HG02642 (cell line): Measurements from ENCODE around the gene ARMC7.

Experiments used
- ATAC-seq: cut with Tn5 transposase; IDR thresholded peaks from one replicate; pipeline ENCODE4 v1.9.1; 2021; ENCODE audit warnings: mild to moderate bottlenecking; ENCODE audit not compliant: unreplicated experiment, poor library complexity

ARMC7 gene

DNA sequence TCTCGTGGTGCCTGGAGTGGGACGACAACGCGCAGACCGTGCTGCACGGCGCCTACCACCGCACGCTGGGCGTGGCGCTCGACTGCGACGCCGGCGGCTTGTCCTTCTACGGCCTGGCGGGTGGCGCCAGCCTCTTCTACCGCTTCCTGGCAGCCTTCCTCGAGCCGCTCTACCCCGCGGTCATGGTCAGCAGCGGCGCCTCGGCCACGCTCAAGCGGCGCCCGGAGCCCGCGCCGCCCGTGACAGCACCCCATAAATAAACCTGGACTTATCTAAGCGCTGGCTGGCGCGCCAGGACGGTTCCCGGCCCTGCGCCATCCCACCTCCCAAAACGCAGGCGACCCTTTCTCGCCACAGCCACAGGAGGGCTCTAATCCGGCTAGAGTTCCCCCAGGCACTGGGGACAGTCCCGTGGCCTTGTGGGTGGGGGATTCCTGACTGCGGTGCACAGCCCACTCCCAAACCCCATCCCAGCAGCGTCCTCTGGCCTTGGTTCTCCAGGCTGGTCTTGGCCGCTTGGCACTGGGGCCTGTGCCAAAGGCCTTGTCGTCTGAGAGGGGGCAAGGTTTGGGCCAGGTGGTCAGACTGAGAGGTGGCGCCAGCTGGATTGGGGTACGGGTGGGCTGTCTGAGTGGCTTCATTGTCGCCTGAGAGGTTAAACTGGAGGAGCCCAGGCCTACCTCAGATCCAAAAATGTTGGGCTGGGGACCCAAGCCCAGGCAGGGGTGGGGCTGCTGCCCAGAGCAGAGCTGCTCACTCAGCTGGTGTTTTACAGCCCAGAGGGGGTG, 32.1 kb upstream of the ARMC7 start:
- ATAC-seq, result peak; percentile 48

DNA sequence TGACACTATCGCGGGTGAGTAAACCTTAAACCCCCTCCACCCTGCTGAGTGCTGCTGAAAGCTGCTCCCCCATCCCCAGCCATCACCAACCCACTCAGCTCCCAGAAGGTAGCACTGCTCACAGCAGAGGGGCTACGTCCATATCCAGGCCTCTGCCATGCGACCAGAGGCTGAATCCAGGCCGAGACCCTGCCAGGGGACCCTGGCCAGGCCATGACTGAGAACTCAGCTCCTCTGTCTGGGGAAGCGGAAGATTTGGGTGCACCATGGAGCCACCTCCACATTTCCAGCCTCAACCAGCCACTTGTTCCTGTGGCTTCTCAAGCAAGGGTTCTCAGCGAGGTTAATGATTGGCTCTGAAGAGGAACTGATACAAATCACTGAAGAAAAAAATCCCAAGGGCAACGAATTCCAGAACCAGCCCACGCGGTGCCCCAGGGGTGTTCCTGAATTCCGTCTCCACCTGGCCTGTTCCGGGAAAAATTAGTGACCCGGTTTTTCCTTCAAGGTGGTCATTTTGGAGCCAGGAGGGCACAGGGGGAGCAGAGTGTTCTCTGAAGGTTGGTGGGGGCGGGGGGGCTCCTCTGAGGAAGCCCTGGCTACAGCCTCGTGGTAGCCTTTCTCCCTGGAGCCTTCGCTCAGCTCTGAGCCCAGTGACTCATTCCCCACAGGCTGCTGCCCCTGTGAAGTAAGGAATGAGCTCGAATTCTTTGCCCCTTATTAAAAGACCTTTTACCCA, 31.3 kb upstream of the ARMC7 start:
- peak; percentile 39 for ATAC-seq

DNA sequence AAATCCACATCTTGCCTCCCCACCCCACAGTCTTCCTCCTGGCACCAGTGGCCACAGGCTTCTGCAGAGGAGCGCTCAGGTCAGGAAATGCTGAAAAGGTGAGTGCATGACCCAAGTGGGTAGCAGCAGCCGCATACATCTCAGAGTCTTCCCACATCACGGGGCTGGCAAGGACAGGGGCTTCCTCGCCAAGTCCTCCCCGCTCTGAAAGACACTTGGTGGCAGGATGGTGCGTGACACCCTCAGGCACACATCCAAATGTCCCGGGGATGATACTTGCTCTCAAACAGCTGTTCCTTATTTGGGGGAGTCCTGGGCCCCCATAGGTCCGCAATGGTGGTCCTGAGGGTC, 30.8 kb upstream of the ARMC7 start:
- no peak for ATAC-seq

DNA sequence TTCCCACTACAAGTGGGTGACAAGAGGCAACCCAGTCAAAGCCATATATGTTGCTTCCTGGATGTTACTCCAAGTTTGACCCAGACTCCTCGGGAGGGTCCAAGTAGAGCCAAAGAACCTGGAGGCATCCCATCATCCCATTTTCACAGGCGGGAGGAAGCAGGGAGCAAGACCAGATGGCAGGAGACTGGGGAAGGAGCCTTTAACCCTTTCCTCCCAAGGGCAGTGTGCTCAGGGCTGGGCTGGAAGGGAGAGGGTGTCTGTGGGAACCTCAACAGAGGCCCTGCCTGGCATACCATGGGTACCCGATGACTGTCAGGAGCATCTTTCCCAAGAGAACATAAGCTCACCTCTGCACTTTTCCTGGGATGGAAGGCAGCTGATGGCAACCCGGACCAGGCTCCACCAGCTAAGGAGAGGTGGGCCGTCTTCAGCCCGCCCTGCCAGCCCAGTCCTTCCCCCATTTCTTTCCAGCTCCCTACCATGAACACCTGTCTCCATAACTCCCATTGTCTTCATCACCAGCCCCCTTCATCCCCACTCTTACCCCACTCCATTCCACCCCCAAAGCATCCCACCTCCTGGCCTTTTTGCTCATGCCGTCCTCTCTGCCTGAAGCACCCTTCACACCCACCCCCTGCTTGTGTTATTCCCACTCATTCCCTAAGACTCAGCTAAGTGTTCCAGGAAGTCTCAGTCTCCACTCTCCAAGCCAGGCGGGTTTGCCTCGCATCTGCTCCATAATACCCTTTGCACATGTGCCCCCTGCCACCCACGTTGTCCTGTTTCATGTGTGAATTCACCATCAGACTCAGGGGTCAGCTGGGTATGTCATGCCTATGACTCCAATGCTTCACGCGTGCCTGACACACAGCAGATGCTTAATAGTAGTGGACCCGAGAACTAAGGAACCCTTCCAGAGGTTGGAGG, 27.9 kb upstream of the ARMC7 start:
- no peak for ATAC-seq

DNA sequence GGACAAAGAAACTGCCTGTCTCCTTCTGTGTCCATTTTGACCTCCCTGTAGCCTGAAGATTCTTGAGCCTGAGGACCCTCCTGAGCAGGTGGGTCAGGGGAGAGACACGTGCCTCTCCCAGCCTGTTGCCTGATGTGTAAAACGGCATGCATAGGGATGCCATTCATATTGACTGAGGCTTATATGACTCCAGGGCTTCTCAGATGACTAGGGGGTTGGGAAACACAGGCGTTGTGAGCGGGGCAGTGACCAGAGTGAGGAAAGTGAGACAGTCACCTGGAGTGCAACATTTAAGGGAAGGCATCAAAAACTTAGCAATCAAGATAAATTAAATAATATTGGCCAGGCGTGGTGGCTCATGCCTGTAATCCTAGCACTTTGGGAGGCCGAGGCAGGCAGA, 27.1 kb upstream of the ARMC7 start:
- ATAC-seq, result no peak

DNA sequence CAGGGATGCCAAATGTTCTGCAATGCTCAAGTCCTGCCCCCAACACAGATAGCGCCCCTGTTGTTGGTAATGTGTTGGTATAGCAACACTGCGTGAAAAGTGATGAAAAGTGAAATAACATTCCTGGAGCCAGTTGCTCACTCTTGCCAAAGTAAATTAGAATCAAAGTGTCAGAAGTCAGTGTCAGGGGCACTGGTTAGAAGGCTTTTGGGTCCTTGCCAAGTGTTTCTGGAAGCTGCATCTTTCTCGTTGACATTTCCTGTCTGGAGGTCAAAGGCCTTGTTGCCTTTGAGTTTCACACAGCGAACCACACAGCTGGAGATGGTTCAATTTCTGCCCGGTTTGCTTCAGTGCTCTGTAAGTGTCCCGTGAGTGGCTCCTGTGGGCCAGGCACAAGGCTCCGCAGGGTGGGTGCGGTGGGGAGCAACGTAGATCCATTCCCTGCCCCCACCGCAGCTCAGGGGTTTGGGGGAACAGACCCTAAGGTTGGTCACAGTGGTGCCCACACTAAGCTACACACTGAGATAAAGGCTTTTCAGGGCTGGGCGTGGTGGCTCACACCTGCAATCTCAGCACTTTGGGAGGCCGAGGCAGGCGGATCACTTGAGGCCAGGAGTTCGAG, 25.6 kb upstream of the ARMC7 start:
- no peak for ATAC-seq

DNA sequence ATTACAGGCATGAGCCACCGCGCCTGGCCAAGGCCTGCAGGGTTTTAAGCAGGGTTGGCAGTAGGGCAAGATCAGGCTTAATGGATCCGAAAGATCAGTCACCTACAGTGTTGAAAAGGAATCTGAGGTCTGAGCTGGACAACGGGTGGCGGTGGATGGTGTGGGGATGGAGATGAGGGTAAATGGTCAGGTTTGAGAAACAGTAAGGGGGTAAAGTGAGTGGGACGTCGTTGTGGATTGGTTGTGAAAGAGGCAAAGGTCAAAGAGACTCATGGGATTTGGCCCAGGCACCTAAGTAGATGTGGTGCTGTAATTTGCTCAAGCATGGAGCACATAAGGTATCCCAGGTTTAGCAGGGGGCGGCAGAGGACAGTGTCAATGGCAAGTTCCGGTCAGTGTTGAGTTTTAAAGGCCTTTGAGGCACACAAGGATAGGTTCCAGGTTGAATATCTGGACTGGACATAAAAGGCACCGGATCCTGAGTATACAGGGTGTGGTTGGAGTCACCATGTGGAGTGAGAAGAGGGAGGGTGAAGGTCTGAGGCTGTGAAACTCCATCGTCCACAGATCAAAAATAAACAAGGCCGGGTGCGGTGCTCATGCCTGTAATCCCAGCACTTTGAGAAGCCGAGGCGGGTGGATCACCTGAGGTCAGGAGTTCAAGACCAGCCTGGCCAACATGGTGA, 23.1 kb upstream of the ARMC7 start:
- no peak for ATAC-seq

DNA sequence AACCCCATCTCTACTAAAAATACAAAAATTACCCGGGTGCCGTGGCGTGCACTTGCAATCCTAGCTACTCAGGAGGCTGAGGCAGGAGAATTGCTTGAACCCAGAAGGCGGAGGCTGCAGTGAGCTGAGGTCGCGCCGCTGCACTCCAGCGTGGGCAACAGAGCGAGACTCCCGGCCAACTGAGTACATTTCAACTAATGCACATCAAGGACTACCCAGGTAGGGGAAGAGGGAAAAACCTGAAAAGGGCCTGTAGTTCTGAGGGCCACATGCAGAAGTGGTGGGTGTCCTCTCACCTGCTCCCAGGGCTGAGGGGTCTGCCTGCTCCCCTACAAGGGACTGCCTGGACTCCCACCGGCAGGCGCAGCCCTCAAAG, 22.6 kb upstream of the ARMC7 start:
- no peak for ATAC-seq

DNA sequence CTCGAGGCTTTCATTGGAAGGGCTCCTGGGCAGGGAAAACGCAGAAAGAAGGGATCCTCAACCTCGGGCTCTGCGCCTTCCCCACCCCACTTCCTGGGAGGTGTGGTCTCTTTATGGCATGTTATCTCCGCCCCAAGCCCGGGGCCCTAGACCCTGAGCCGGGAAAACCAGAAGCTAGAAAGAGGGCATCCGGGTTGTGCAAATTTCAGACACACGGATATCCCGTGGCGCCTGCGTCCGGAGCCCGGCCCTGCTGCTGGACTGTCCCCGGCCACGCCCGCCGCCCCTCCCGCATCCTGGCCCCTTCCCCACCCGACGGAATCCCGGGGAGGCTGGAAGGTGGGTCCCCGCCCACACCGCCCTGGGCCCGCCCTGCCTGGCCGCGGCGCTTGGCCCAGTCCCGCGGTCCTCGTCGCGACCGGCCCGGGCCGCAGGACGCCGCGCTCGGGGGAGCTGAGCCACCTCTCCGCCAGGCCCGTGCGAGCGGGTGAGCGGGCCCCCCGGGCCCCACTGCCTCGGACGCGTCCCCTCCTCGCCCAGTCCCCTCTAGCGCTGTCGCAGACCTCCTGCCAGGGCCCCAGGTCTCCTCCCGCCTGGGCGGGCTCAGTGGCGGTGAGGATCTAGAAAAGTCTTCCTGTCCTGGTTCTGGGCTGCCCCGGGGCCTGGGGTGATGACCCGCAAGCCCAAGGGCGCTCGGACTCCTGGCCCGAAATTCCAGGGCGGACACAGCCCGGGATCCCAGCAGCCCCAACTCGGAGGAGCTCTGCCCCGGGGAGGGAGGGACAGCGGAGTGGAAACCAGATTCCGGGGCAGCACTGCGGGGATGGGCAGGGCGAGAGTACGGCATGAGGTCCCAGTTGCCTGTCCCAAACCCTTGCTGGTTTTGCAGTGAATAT, 22.0 kb upstream of the ARMC7 start, which contains the start of gene SLC16A5:
SLC16A5 (plus strand) TSS at position 397 of the 896 bp plus-strand sequence. CDS start 5,683 bp downstream, outside the sequence.
- ATAC-seq, result peak; percentile 60

DNA sequence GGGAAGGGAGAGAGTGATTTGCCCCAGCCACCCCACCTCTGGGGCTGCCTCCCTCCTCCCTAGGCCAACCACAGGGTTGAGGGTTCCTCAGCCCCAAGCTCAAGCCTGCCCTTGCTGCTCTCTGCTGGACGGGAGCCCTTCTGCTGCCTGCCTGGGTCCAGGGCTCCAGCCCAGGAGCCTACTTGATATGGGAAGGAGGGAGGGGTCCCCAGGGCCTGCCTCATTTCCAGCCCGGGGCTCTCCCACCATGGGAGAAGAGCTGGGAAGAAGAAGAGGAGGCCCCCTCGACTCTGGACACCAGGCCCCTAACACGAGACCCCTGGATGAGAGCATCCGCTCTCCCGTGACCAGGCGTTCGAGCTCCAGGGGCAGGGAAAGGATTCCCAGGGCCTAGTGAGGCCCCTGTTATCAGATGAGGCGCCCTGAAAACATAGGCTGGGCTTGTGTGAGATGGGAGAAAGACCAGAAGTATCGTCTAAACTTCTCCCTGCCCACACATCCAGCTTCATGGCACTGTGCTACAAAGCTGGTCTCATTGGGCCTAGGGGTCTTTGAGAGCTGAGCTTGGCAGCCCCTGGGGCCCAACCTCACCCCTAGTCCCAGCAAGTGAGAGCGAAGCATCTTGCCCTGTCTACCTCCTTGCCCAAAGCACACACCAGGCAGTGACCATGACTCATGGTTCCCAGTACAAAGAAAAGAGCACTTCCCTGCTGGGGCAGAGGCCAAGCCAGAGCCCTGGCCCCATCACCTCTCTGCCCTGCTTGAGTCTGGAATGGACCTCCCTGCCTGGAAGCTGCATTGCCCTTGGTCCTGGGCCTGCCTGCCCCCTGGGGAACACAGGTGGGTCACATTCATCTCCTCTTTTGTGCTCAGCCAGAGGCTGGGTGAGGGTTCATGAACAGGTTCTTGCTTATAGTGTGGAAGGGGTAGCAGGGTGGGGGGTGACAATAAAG, 21.0 kb upstream of the ARMC7 start:
- peak; percentile 10 for ATAC-seq

DNA sequence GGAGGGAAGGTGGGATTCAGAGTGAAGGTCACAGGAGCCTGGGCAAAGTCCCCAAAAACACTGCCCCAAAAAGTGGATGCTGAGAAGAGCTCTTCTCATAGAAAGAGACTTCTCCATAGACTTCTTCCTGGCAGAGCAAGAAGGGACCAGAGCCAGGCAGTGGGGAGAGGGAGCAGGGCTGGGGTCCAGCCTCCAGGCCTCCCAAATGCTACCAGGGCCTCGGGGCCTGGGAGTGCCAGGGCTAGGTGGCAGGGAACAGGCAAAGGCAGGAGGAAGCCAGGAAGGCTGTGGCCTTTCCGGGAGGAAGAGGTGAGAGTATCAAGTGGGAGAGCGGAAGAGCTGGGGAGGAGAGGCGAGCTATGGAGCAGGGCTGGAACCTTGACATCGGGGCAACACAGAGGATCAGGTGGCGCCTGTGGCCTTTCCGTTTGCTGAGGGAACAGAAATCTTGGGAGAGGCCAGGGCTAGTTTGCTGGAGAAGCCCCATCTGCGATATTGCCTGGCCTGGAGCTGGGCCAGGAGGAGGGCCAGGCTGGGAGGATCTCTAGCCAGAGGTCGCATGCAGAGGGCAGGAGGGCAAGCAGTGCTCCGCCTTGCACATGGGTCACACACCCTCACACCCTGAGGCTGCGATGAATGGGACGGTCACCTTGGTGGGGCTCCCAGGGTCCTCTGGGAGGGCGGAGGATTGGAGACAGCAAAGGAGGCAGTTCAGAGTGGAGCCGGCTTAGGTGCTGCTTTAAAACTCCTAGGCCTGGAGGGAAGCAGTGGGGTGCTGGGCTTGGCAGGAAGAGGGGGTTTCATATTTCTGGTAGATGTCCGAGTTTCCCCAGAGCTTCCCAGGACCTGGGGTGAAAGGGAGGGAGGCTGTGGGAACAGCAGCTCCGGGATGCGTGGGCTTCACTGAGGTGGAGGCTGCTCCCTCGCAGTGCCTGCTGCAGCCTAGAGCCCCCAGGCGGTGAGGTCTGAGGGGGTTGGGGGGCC, 18.6 kb upstream of the ARMC7 start:
- no peak for ATAC-seq

DNA sequence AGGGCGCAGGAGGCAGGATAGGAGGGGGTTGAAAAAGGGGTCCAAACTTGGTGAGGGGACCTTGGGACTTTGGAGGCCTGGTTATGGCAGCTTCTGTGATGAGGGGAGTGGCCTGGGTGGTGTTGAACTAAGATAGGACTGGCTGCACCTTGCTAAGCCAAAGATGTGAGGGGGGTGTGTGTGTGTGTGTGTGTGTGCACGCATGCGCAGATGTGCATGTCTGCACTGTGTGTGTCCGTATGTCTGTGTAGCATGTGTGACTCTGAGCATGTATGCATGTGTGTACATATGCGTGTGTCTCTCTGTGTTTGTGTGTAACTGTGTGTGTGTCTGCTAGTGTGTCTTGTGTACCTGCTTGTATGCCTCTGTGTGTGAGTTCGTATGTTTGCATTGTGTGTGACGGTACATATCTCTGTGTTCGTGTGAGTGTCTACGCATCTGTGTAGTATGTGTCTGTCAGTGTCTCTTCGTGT, 17.9 kb upstream of the ARMC7 start:
- ATAC-seq, result no peak

DNA sequence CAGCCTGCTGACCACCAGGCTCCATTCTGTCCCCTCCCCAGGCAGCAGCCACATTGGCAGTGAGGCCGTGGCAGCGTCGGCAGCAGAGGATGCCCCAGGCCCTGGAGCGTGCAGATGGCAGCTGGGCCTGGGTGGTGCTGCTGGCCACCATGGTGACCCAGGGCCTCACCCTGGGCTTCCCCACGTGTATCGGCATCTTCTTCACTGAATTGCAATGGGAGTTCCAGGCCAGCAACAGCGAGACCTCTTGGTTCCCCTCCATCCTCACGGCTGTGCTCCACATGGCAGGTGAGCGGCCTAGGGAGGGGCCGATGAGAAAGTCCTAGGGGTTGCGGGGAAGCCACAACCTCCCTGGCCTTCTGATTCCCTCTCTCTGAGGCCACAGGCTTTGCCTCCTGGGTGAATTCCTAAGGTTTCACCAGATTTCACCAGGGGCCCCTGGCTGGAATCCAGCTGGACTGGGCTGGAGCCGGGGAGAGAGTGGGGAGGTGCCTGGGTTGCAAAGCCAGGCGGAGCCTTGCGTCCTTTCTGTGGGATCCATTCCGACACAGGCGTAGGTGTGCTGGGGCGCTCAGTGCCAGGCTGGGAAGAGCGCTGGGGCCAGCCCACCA, 16.1 kb upstream of the ARMC7 start:
- no peak for ATAC-seq

DNA sequence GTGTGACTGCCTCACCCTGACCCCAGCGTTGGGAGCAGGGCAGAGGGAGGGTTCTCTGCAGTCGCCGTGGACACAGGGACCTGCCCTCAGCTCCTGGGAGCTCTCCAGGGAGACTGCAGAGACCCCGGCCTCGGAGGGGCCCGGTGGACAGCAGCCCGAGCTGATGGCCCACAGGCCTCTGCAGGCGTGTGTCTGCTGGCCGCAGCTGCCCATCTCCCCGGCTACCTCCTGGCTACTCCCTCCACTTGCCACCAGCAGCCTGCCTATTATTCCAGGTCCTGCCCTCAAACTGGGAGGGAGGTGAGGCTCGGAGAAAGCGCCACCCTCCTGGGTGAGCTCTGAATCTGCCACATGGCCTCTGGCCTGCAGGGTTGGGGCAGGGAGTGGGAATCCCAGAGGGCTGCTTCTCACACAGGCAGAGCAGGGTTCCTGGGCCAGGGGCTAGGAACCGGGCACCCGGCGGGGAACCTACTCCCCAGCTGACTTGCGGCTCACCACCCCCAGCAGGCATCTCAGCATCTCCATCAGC, 14.8 kb upstream of the ARMC7 start:
- no peak for ATAC-seq

DNA sequence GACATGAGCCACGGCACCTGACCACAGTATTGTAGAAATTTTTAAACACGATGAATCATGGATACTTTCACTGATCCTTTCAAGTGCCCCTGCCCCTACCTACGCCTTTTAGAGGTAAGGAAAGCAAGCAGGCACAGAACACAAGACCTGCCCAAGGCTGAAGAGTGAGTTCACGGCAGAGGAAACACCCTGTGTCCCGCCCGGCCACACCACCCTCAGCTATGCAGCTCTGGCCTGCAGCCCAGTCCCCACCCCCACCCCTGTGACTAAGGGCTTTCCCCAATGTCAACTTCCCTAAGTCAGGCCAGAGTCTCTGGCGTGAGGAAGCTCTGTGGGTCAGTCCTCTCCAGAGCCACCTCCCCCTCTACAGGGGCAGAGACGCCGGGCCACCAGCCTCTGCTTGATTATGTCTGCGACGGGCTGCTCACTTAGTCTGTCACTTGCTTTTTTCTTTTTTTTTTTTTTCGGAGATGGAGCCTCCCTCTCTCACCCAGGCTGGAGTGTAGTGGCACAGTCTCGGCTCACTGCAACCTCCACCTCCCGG, 13.6 kb upstream of the ARMC7 start:
- no peak for ATAC-seq
